ENCODE results near the gene RAP1GAP. TPM values are rescaled to one million over a fixed set of nuclear protein-coding genes. Genes with fewer than 3 reads are reported as not detected.

Gene RAP1GAP
- total and polyA plus RNA-seq, 9 of the 15 experiments (the other 6 are each of a cell fraction or from before 2014, with no cell fraction given) = 0.29 to 30.2 (median 19.2) TPM

DNA sequence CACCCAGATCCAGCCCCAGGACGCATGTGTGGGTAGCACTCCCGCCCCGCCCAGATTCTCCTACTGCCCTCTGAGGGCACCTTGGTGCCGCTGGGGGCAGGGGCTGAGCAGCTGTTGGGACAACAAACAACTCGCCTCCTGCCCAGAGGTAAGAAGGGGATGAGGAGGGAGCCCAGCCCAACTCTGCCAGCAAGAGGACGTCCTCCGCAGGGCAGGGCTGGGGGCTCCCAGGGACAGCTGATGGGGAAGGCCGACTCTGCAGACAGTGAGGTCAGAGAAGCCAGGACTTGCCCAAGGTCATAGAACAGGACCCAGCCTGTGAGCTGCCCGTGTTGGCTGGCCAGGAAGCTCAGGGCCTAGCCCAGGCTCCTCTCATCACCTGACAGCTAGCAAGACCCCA, 18.8 kb downstream of the RAP1GAP start:
- Histone ChIP-seq H3K9me1 (ENCODE audit: control insufficient read depth, insufficient read depth, low read length) (peaks cover 7% of the 10 kb centered on the region), H3K27ac (ENCODE audit: extremely low read depth, low read depth, low read length) (no peak overlapping the region), H3K4me1 (replicated peaks in 1 of 2; ENCODE audit: control insufficient read depth in 2 of 2, insufficient read depth in 2 of 2, low read length in 2 of 2) (peaks cover 26 to 54% of the 10 kb centered on the region in 2 experiments; a peak in 4 of 5 replicates), H3K4me3 (no peak overlapping the region), H3K27me3 (ENCODE audit: control insufficient read depth in 2 of 2, insufficient read depth in 2 of 2, low read length in 2 of 2) (no peaks in the 10 kb centered on the region; a peak in 1 of 5 replicates), H3K36me3 (ENCODE audit: control insufficient read depth, insufficient read depth, low read length) (peaks cover 16% of the 10 kb centered on the region; the same call in 2 of the 3 replicates), H3K9me3 (replicated peaks; ENCODE audit: control insufficient read depth, insufficient read depth, low read depth, low read length) (no peaks in the 10 kb centered on the region), H4K20me1 (replicated peaks; ENCODE audit: control insufficient read depth, insufficient read depth, low read length) (peaks cover 44% of the 10 kb centered on the region), H2AFZ (ENCODE audit: low read depth, low read length) (no peak overlapping the region), H3K9ac (ENCODE audit: insufficient read depth in 1 of 2, low read depth in 2 of 2, low read length in 2 of 2) (peak overlapping the region in 1 of 2 experiments; percentile 95; a peak in 2 of 4 replicates), H3K79me2 (ENCODE audit: control insufficient read depth, insufficient read depth, low read length) (peaks cover 14% of the 10 kb centered on the region), H3K4me2 (ENCODE audit: insufficient read depth, low read length) (no peak overlapping the region)
- DNase-seq (ENCODE audit: extremely low read depth in 1 of 4, low spot score in 3 of 4) (no peak), FAIRE-seq (no peak), ATAC-seq (no peak)
- no TSS peak for BruUV-seq (replicated peaks)
- CTCF ChIA-PET (ENCODE audit: low intra/inter-chr PET ratio) = no interaction called here
- in situ Hi-C loops (cut with MboI) = loop anchor here (10.0 to 25.0 kb wide), 2 partner anchors 138 to 396 kb away; partner anchors contain the start of gene ALPL
- WGBS (ENCODE audit: insufficient coverage, low coverage, missing lambda C conversion rate) = 81% methylated on average over 9 of the region's 9 CpGs
- POLR2A ChIA-PET = no interaction called here
- intact Hi-C loops (cut with micrococcal nuclease) = no loop called here
- TF ChIP-seq, protein P1, sequence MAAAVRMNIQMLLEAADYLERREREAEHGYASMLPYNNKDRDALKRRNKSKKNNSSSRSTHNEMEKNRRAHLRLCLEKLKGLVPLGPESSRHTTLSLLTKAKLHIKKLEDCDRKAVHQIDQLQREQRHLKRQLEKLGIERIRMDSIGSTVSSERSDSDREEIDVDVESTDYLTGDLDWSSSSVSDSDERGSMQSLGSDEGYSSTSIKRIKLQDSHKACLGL (CRISPR knock-in tag; IDR thresholded peaks at IDR 0.05; ENCODE audit: borderline replicate concordance, poor library complexity, severe bottlenecking) = no peak
- no peak for TF ChIP-seq ETV6 (IDR thresholded peaks at IDR 0.05; ENCODE audit: borderline replicate concordance in 1 of 2, low read depth in 2 of 2, low read length in 1 of 2)
- no peak for TF ChIP-seq ETV6 (CRISPR knock-in tag; IDR thresholded peaks at IDR 0.05; ENCODE audit: borderline replicate concordance)
- no peak for TF ChIP-seq ELF4 (CRISPR knock-in tag; IDR thresholded peaks at IDR 0.05)
- no peak for TF ChIP-seq HLTF (IDR thresholded peaks at IDR 0.05)
- no peak for TF ChIP-seq ETV1 (tag; conservative IDR thresholded peaks at IDR 0.05; ENCODE audit: low read depth)
- 0 out of 2 replicates have a peak, but pooled peaks have one; percentile 8 for TF ChIP-seq RBFOX2 (IDR thresholded peaks at IDR 0.05; ENCODE audit: low read depth, low read length)
- TF ChIP-seq ZNF561 (CRISPR knock-in tag; conservative IDR thresholded peaks at IDR 0.05) = no peak
- TF ChIP-seq MAFK (IDR thresholded peaks at IDR 0.05; ENCODE audit: low read length) = no peak
- TF ChIP-seq GATAD2A (IDR thresholded peaks at IDR 0.05) = no peak

All from K562 (cell line).